Liver (tissue), 9 donors: ENCODE results near the gene CEP68. TPM values are rescaled to one million over a fixed set of nuclear protein-coding genes. Genes with fewer than 3 reads are reported as not detected.

Source experiments
- DNase-seq: peaks from one replicate; pipeline ENCODE4 v3.0.0-alpha.2; 2017; ENCODE audit warnings: low spot score
- H3K27ac ChIP-seq, 2 donors: one replicate each; pipeline ENCODE4 v1.7.0; 2013; ENCODE audit warnings: inconsistent platforms in 2 of 2, low read length in 2 of 2, control low read depth in 1 of 2, low read depth in 1 of 2, mild to moderate bottlenecking in 1 of 2
- H3K27me3 ChIP-seq, 4 donors: one replicate each; pipeline versions ENCODE4 v1.6.1 to v1.7.0; 2013; ENCODE audit warnings: low read length in 3 of 4, inconsistent platforms in 1 of 4, mild to moderate bottlenecking in 1 of 4, moderate library complexity in 1 of 4; ENCODE audit not compliant: control insufficient read depth in 4 of 4, insufficient read depth in 4 of 4
- H3K36me3 ChIP-seq, 4 donors: one replicate each; pipeline versions ENCODE4 v1.6.1 to v1.7.0; 2013; ENCODE audit warnings: low read length in 3 of 4, mild to moderate bottlenecking in 3 of 4, low read depth in 1 of 4, moderate library complexity in 1 of 4; ENCODE audit not compliant: control insufficient read depth in 4 of 4, insufficient read depth in 3 of 4
- H3K4me1 ChIP-seq, 4 donors: one replicate each; pipeline versions ENCODE4 v1.6.1 to v1.7.0; 2013; ENCODE audit warnings: low read length in 3 of 4, mild to moderate bottlenecking in 3 of 4, moderate library complexity in 1 of 4; ENCODE audit not compliant: control insufficient read depth in 4 of 4, insufficient read depth in 4 of 4
- H3K4me3 ChIP-seq, 3 donors: one replicate each; pipeline versions ENCODE4 v1.6.1 to v1.7.0; 2013; ENCODE audit warnings: low read length in 3 of 3, control low read depth in 1 of 3, low read depth in 1 of 3, mild to moderate bottlenecking in 1 of 3
- H3K9ac ChIP-seq, 2 donors: one replicate each; pipeline ENCODE4 v1.7.0; 2013; ENCODE audit warnings: low read length in 2 of 2, mild to moderate bottlenecking in 2 of 2, moderate library complexity in 2 of 2, control low read depth in 1 of 2, low read depth in 1 of 2
- H3K9me3 ChIP-seq, 4 donors: one replicate each; pipeline versions ENCODE4 v1.6.1 to v1.7.0; 2013; ENCODE audit warnings: low read length in 3 of 4; ENCODE audit not compliant: control insufficient read depth in 4 of 4
- ATF3 ChIP-seq: IDR thresholded peaks from 2 replicates; pipeline ENCODE4 v1.6.1; 2016; ENCODE audit warnings: antibody characterized with exemption
- EGR1 ChIP-seq, 2 donors: IDR thresholded peaks; 2 replicates each; pipeline ENCODE4 v1.6.1; 2016 to 2018; ENCODE audit warnings: antibody characterized with exemption in 2 of 2, low read depth in 2 of 2
- FOXA1 ChIP-seq: IDR thresholded peaks from 2 replicates; pipeline ENCODE4 v1.6.1; 2016; ENCODE audit warnings: antibody characterized with exemption
- FOXA2 ChIP-seq: IDR thresholded peaks from 2 replicates; pipeline ENCODE4 v1.6.1; 2016; ENCODE audit warnings: antibody characterized with exemption
- GABPA ChIP-seq, 2 donors: IDR thresholded peaks in 1 of 2; conservative IDR thresholded peaks in 1 of 2; 2 replicates each; pipeline ENCODE4 v1.6.1; 2016; ENCODE audit warnings: antibody characterized with exemption in 2 of 2, mild to moderate bottlenecking in 1 of 2, moderate library complexity in 1 of 2
- HNF4A ChIP-seq, 2 donors: conservative IDR thresholded peaks; 2 replicates each; pipeline ENCODE4 v1.6.1; 2016; ENCODE audit warnings: antibody characterized with exemption in 2 of 2, mild to moderate bottlenecking in 2 of 2
- HNF4G ChIP-seq: IDR thresholded peaks from 2 replicates; pipeline ENCODE4 v1.6.1; 2016; ENCODE audit warnings: antibody characterized with exemption
- JUND ChIP-seq, 2 donors: IDR thresholded peaks; 2 replicates each; pipeline ENCODE4 v1.6.1; 2016; ENCODE audit warnings: antibody characterized with exemption in 2 of 2
- NR2F2 ChIP-seq: IDR thresholded peaks from 2 replicates; pipeline ENCODE4 v1.6.1; 2016; ENCODE audit warnings: antibody characterized with exemption
- RAD21 ChIP-seq, 2 donors: IDR thresholded peaks; 2 replicates each; pipeline ENCODE4 v1.6.1; 2016; ENCODE audit warnings: antibody characterized with exemption in 2 of 2, mild to moderate bottlenecking in 2 of 2
- REST ChIP-seq: IDR thresholded peaks from 2 replicates; pipeline ENCODE4 v1.6.1; 2016; ENCODE audit warnings: antibody characterized with exemption, mild to moderate bottlenecking
- RXRA ChIP-seq, 2 donors: IDR thresholded peaks; 2 replicates each; pipeline ENCODE4 v1.6.1; 2017 to 2018; ENCODE audit warnings: antibody characterized with exemption in 2 of 2, mild to moderate bottlenecking in 1 of 2
- SP1 ChIP-seq: IDR thresholded peaks from 2 replicates; pipeline ENCODE4 v1.6.1; 2018; ENCODE audit warnings: antibody characterized with exemption, mild to moderate bottlenecking
- TAF1 ChIP-seq: conservative IDR thresholded peaks from 2 replicates; pipeline ENCODE4 v1.6.1; 2016; ENCODE audit warnings: antibody characterized with exemption, mild to moderate bottlenecking
- WGBS: extraction: QIAGEN DNeasy Blood & Tissue Kit; methylation state at CpG from one replicate; pipeline ENCODE4 v1.1.7; 2013; 5-methylcytosine and 5-hydroxymethylcytosine counted together
- polyA plus RNA-seq, 2 donors: library from polyadenylated mRNA; stranded (reverse) in 1 of 2; unstranded in 1 of 2; fragments of 200-250 nt in 1 of 2; fragments of >200 nt in 1 of 2; fragmentation: Nextera tagmentation in 1 of 2; extraction: Ambion mirVana in 1 of 2; gene quantifications; one replicate each; pipeline versions ENCODE4 v1.2.1 to v1.2.3, GENCODE V29; 2013 to 2015
- total RNA-seq, 2 donors: library from RNA; depleted of rRNA; stranded (reverse); fragments of >200 nt; gene quantifications; one replicate each; pipeline ENCODE4 v1.2.3, GENCODE V29; 2014
- TF ChIP-seq, protein P1 (sequence below): IDR thresholded peaks from 2 replicates; pipeline ENCODE4 v1.6.1; 2016; ENCODE audit warnings: antibody characterized with exemption
- TF ChIP-seq, protein P2 (sequence below): IDR thresholded peaks from 2 replicates; pipeline ENCODE4 v1.6.1; 2016; ENCODE audit warnings: antibody characterized with exemption
- TF ChIP-seq, protein P3 (sequence below): fragments of 150-350 bp; IDR thresholded peaks from 2 replicates; pipeline ENCODE4 v1.5.1; 2017; ENCODE audit warnings: improper control_type of control experiment, low read depth, low read length; ENCODE audit not compliant: missing input control
- donor health status: healthy.
- donor health status: healthy.
- donor health status: healthy.
- donor health status: healthy.
- donor health status: healthy.

The CEP68 gene
- total and polyA plus RNA-seq, 4 donors, result 2.1 to 5.8 (median 4.1) TPM

DNA sequence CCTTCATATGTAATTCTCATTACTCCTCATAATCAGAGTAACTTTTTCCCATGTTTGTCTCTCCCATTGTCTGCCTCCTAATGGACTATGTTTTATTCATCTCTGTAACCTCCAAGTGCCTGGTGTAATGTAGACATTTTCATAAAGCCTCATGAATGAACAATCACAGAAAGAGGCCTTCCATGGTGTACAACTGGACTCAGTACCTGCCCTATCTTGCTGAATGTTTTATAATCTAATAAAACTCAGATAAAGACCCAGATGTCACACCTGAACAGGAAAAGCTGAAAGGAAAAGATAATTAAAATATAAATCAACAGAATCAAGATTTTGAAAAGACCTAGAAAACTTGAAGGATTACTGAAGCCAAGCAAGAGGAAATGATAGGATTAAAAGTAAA is 37.0 kb downstream of the CEP68 start:
- Histone ChIP-seq H3K36me3 (peaks cover 7 to 64% (median 45%) of the 10 kb centered on the region in 4 donors), H3K9ac (no peak overlapping the region), H3K4me1 (peaks cover 0 to 3% (median under 1%) of the 10 kb centered on the region in 4 donors), H3K27me3 (no peaks in the 10 kb centered on the region), H3K27ac (no peak overlapping the region), H3K4me3 (no peak overlapping the region), H3K9me3 (no peaks in the 10 kb centered on the region)
- TF ChIP-seq FOXA1, result no peak
- no peak for TF ChIP-seq SP1
- TF ChIP-seq, protein P1, sequence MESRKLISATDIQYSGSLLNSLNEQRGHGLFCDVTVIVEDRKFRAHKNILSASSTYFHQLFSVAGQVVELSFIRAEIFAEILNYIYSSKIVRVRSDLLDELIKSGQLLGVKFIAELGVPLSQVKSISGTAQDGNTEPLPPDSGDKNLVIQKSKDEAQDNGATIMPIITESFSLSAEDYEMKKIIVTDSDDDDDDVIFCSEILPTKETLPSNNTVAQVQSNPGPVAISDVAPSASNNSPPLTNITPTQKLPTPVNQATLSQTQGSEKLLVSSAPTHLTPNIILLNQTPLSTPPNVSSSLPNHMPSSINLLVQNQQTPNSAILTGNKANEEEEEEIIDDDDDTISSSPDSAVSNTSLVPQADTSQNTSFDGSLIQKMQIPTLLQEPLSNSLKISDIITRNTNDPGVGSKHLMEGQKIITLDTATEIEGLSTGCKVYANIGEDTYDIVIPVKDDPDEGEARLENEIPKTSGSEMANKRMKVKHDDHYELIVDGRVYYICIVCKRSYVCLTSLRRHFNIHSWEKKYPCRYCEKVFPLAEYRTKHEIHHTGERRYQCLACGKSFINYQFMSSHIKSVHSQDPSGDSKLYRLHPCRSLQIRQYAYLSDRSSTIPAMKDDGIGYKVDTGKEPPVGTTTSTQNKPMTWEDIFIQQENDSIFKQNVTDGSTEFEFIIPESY, result no peak
- no peak for TF ChIP-seq JUND (IDR thresholded peaks at IDR 0.05)
- TF ChIP-seq HNF4A (conservative IDR thresholded peaks at IDR 0.05), result no peak
- no peak for DNase-seq

- H3K9ac ChIP-seq, result no peak overlapping the region
- H3K9me3 ChIP-seq, result no peaks in the 10 kb centered on the region
- H3K36me3 ChIP-seq, result peaks cover 5 to 58% (median 24%) of the 10 kb centered on the region in 4 donors
- 94% methylated on average over 1 of the region's 1 CpG for WGBS
- no peak overlapping the region for H3K27ac ChIP-seq
- H3K4me1 ChIP-seq, result peaks cover 0 to 1% (median 0%) of the 10 kb centered on the region in 4 donors
- no peaks in the 10 kb centered on the region for H3K27me3 ChIP-seq
- no peak for DNase-seq
- TF ChIP-seq RAD21 (IDR thresholded peaks at IDR 0.05), result no peak
- no peak for TF ChIP-seq HNF4A (conservative IDR thresholded peaks at IDR 0.05)
- TF ChIP-seq TAF1, result no peak
- TF ChIP-seq, protein P2, sequence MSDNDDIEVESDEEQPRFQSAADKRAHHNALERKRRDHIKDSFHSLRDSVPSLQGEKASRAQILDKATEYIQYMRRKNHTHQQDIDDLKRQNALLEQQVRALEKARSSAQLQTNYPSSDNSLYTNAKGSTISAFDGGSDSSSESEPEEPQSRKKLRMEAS, result no peak
- TF ChIP-seq FOXA2, result no peak
- no peak for TF ChIP-seq ATF3
- TF ChIP-seq REST, result no peak
- no peak for TF ChIP-seq GABPA (IDR thresholded peaks at IDR 0.05 in 1 of 2, conservative IDR thresholded peaks at IDR 0.05 in 1 of 2)
- TF ChIP-seq EGR1 (IDR thresholded peaks at IDR 0.05; ENCODE audit: low read depth in 2 of 2), result no peak
- no peak for TF ChIP-seq JUND (IDR thresholded peaks at IDR 0.05)
- TF ChIP-seq SP1, result no peak
- no peak for TF ChIP-seq HNF4G
- no peak for TF ChIP-seq NR2F2
- TF ChIP-seq, protein P3, sequence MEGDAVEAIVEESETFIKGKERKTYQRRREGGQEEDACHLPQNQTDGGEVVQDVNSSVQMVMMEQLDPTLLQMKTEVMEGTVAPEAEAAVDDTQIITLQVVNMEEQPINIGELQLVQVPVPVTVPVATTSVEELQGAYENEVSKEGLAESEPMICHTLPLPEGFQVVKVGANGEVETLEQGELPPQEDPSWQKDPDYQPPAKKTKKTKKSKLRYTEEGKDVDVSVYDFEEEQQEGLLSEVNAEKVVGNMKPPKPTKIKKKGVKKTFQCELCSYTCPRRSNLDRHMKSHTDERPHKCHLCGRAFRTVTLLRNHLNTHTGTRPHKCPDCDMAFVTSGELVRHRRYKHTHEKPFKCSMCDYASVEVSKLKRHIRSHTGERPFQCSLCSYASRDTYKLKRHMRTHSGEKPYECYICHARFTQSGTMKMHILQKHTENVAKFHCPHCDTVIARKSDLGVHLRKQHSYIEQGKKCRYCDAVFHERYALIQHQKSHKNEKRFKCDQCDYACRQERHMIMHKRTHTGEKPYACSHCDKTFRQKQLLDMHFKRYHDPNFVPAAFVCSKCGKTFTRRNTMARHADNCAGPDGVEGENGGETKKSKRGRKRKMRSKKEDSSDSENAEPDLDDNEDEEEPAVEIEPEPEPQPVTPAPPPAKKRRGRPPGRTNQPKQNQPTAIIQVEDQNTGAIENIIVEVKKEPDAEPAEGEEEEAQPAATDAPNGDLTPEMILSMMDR, result no peak
- no peak for TF ChIP-seq FOXA1
- no peak for TF ChIP-seq RXRA (IDR thresholded peaks at IDR 0.05)
- no peak overlapping the region for H3K4me3 ChIP-seq
These were observed 40.7 kb downstream of the CEP68 start for GRCh38 chr2:65096948-65097347.
